GM12864 (cell line): ENCODE measurements around the gene EYS.

ENCODE experiments used
- DNase-seq: peaks from one replicate; pipeline ENCODE4 v3.0.0-alpha.2; 2011; ENCODE audit warnings: low read depth
- H3K4me3 ChIP-seq: 2 replicates; pipeline ENCODE4 v1.5.1; 2011; ENCODE audit warnings: mild to moderate bottlenecking, low read depth, low read length, control low read depth
- CTCF ChIP-seq: IDR thresholded peaks from 2 replicates; pipeline ENCODE4 v1.5.1; 2011; ENCODE audit warnings: low read depth, mild to moderate bottlenecking, moderate library complexity, low read length, control low read depth, inconsistent platforms; ENCODE audit errors: missing control alignments

The EYS gene

DNA sequence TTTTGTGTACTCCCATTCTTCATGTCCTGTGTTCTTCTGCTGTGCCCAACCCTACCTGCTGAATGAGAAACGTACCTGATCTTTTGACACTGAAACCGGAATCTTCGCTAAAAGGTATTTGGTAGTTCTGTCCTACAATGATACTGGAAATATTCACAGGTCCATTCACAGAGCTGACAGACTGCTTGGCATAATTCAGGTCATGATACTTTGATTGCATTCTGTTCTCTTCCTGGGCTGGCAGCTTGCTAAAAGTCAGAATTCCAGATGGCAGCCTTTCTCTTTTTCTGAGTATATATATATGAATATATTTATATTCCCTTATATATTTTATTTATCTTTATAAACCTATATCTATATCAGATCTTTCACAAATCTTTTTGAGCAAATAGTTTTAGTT lies 1696.4 kb downstream of the EYS start:
- no peak overlapping the region for H3K4me3 ChIP-seq
- TF ChIP-seq CTCF, result no peak
- DNase-seq, result no peak

DNA sequence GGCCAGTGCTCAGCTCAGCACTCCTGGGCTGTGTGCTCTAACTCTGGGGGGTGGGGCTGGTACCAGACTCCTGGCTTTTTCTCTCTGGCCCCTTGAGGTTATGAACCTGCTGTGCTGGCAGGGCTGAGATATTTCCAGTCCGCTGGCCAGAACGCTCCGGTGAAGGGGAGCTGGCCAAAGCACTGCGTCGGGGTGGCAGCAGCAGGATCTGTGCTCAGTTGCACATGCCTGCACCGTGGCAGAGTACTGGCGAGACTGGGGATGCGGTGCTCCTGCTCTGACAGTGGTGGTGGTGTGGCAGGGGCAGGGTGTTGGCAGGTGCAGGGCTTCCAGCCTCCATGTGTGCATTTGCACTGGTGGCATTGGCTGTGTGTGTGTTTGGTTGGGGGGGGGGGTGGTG lies 1697.0 kb downstream of the EYS start:
- TF ChIP-seq CTCF, result no peak
- H3K4me3 ChIP-seq, result no peak overlapping the region
- no peak for DNase-seq

DNA sequence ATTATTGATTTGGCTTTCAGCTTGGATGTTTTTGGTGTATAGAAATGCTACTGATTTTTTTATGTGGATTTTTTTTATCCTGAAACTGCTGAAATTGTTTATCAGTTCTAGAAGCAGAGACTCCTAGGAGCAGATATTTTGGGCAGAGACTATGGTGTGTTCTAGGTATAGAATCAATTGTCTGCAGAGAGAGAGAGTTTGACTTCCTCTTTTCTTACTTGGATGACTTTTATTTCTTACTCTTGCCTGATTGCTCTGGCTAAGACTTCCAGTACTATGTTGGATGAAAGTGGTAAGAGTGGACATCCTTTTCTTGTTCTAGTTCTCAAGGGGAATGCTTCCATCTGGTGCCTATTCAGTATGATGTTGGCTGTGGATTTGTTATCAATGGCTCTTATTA lies 1700.8 kb downstream of the EYS start:
- TF ChIP-seq CTCF, result no peak
- no peak for DNase-seq

DNA sequence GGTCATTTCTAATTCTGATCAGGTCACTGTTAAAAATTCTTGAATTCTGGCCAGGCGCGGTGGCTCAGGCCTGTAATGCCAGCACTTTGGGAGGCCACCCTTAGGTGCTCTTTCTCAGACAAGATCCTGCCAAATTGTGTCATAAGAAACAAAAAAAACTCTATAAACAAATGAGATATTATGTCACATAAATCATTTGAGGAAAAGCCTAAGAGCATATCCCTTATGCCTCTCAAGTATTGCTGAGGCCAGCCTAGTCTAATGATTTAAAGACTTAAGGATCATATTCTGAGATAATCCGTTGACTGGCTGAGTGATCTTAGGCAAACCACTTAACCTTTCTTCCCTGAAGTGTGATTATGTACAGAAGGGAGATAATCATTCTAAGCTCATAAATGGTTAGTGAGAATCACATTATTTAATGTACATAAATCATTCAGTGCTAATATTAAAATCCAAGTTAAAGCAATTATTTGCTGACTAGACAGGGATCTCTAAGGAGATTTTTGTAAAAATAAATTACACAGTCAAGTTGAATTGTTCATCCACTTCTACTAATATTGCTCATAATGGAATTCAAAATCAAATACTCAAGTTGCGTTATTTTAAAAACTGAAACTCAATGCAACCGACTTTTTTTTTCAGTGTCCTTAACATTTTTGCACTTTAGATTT lies 1706.1 kb downstream of the EYS start:
- H3K4me3 ChIP-seq, result no peak overlapping the region
- TF ChIP-seq CTCF, result no peak
- no peak for DNase-seq

More for the DNA sequence above, 1700.8 kb downstream of the EYS start:
- H3K4me3 ChIP-seq, result no peak overlapping the region

- DNase-seq, result no peak
- no peak overlapping the region for H3K4me3 ChIP-seq
- no peak for TF ChIP-seq CTCF
Measured at GRCh38 chr6:63999613-64000012, 1707.4 kb downstream of the EYS start.

DNA sequence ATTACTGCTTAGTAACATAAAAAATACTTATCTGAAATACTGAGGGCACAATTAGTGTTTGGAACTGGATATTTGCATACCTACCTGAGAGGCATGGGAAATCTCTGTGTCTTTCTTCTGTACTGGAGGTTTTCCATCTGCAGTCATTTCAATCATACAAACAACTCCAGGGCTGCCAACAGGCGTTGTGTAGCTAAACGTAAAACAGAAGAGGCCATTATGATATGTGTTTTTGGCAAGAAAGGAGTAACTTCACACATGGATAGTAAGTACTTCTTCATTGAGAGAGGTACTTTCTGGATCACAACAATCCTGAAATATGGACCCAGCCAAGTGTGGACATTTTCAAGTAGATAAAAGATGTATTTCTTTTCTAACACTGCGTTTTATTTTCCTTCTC lies 1708.0 kb downstream of the EYS start:
- no peak for TF ChIP-seq CTCF
- H3K4me3 ChIP-seq, result no peak overlapping the region
- no peak for DNase-seq

GRCh38 chr6:63997734-63998133 lies 1709.3 kb downstream of the EYS start:
- TF ChIP-seq CTCF, result no peak
- no peak for DNase-seq
- no peak overlapping the region for H3K4me3 ChIP-seq
